GM18502 (cell line): Measurements from ENCODE around the gene MYCN.
"Not testable (repeated sequence)": the region's sequence is repeated elsewhere in the genome, so short reads cannot be mapped to it uniquely, and the experiment has no call there.

Experiments
- ATAC-seq: cut with Tn5 transposase; IDR thresholded peaks from one replicate; pipeline ENCODE4 v1.9.1; 2021; ENCODE audit warnings: mild to moderate bottlenecking; ENCODE audit not compliant: unreplicated experiment, poor library complexity

MYCN gene

DNA sequence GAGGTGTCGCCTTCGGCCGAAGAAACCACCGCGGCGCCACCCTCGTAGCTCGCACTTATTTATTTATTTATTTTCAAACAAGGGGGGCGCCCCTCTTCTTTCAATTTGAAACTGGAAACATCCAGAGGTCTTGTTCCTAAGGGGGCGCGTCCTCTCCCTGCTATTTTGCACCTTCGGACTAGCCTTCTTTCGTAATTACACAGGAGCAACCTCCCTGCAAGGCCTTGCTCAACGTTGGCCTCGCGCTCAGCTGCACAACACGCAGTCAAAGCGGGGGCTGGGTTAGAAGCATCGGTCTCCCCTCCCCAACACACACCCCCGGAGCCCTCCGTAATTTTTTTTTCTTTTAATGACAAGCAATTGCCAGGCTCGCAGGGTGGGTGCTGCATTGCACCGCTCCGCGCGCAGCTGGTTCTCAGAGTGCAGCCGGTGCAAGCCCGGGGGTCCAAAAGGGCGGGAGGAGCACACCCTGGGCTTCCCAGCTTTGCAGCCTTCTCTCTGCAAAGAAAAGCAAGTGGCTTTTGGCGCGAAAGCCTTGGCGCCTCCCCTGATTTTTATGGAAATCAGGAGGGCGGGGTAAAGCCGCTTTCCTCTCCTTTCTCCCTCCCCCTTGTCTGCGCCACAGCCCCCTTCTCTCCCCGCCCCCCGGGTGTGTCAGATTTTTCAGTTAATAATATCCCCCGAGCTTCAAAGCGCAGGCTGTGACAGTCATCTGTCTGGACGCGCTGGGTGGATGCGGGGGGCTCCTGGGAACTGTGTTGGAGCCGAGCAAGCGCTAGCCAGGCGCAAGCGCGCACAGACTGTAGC lies at the start of gene MYCN:
MYCN (plus strand) TSS at position 697 of the 807 bp plus-strand sequence. CDS start 1,515 bp downstream, outside the sequence.
- peak; percentile 26 for ATAC-seq

DNA sequence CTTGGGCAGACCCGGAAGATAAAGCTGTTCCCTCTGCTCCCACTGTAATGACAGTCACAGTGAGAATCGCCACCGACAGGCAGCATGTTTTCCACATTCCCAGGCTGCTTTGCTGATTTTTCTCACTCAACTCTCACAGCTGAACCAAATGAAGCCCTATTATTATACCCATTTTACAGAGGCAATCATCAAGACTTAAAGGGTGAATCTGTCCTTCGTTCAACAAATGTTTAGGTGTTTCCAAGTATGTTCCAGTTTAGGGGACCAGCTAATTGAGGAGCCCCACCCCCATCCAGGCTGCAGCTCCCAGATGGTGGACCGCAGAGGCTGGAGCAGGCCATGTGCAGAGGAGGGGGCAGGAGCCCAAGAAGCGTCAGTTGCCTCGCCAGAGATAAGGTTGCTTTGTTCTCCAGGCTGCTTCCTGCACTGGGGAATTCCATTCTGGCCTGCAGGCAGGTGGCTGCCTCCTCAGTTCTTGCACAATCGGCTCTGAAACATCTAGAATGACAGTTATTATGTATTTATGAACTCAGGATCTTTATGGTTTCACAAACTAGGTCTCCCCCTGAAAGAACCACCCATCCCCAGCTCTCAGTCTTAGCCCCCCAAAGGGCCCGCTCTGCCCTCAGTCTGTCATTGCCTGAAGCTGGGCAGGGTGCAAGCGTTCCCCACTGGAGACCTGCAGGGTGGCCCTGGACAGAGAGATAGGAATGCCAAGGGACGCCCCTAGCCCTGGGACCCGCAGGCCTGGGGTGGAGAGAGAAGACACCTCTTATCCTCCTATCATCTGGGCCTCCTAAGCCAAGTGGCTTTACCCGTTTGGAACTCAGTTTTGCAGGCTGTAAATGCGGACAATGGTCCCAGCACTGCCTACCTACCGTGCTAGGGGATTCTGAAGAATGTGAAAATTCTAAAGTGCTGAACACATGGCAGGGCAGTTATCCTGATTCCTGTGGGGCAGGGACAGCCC lies 49.1 kb upstream of the MYCN start:
- no peak for ATAC-seq

DNA sequence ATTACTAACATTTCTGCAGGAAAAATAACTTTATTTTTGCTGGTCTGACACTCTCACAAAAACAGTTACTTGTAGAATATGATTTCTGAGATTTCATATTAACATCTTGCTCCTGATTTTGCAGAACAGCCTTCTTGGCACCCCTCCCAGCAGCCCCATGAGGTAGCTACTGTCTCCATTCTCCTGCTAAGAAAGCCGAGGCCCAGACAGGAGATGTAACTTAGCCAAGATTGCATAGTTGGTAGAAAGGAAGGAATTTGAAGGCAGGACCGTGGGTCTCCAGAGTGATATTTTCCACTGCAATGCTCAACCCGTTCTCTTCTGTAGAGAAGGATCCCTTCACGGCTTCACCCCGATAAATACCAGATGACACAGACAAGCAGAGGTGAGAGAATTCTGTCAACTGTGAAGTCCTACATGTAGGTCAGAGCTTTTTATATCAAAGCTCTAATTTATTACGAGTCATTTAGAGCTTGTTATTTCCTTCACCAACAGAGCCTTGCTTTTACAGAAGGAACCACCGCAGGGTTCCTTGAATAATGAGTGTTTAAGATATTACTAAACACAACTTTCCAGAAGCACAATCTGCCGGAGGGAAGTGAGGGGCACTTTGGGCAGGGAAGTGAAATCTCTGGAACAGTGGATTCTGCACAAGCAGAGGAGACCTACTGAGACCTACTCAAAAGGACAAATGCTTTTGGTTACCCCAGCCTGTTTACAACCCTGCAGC lies 48.0 kb upstream of the MYCN start:
- no peak for ATAC-seq

DNA sequence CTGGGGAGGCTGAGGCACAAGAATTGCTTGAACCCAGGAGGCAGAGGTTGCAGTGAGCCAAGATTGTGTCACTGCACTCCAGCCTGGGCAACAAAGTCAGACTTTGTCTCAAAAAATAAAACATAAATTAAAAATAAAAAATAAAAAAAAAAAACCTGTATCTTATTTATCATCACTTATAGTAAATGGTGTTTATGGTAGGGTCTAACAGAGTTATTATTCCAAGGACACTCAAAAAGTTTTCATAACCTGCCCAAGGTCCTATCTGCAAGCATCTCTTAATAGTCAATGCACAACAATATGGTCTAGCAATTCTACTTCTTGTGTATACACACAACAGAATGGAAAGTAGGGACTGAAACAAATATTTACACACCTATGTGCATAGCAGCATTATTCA lies 47.3 kb upstream of the MYCN start:
- ATAC-seq = no peak

DNA sequence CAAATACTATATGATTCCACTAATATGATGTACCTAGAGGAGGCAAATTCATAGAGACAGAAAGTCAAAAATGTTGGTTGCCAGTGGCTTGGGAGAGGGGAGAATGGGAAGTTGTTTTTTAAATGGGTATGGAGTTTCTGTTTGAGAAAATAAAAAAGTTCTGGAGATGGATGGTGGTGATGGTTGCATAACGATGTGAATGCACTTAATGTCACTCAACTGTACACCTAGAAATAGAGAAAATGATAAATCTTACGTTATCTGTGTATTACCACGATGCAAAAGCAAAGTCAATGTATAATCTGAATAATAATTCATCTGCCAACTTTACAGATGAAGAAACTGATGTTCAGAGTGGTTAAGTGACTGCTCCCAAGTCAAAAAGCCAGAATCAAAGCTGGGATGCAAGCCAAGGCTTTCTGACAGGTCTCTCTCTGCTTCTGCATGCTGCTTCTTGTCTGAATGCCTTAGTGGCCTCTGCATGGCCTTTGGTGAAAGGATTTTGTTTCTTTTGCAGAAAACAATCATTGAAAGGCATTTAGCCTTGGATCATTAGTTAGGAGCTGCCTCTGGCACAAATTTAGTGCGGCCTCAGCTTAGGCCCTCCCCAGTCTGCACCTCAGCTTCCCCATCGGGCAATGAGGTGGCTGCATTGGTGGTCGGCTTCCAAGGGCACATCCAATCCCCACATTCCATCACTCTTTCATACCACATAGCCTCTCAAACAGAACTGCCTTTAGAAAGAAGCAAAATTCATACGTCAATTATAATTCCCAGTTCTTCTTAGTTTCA lies 46.5 kb upstream of the MYCN start:
- ATAC-seq = no peak

DNA sequence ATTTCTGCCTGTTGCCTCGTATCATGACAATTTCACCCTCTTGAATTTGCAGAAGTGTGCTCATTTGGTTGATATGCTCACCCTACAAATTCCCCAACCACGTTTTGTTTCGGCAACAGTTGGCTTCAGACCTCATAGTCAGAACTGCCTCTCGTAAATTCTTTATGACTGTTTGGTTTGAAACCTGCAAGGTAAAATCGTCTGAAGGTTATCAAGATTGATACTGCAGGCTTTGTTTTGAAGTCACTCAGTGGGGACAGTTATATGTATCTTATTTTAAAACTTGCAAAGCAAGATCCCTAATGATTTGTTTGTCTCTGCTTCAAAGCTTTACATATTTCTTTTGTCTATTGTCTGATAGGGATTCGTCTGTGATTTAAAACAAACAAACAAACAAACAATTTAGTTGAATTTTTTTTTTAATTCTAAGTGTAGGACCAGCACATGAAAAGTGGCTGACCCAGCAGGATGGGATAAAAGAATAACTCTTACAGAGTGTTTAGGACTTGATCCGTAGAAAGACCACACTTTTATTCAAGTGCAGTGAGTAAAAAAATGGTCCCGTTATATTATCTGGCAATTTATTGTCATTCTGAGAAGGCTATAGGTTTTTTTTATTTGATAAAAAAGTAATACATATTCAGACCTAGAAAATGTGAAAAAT lies 45.7 kb upstream of the MYCN start:
- ATAC-seq = no peak

DNA sequence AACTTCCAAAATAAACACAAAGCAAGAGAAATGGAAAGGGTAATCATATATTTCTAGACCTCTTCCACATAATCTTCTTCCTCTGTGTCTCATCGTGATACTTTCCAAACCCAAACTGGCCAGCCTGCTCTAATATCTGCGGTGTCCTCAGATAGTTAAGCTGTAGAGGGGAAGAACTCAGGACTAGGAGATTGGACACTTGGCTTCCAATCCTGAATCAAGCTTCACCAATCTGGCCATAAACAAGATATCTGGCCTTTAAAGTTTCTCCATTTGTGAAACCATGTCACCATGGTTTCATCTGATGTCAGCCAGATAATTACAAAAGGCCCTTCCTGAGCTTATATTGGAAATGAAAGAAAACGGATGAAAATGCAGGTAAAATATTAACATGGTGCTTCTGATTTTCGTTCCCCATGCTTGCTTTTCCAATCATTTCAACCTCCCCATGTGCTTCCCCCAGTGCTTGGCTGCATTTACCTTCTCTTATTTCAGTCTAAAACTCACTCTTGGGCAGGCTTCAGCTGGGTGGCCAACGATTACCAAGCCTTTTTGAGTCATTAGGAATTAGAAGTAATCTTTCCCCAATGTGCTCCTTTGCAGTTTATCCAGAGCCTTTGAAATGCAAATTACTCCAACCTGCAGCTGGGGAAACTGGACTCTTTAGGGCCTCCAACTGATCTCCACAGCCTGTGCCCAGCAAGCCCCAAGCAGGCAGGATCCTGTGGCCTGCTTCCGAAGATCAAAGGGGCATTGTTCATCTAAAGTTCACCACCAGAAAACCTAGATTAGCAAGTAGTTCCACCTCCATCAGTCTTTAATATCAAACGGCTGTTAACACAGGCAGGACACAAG lies 44.5 kb upstream of the MYCN start:
- ATAC-seq = no peak

DNA sequence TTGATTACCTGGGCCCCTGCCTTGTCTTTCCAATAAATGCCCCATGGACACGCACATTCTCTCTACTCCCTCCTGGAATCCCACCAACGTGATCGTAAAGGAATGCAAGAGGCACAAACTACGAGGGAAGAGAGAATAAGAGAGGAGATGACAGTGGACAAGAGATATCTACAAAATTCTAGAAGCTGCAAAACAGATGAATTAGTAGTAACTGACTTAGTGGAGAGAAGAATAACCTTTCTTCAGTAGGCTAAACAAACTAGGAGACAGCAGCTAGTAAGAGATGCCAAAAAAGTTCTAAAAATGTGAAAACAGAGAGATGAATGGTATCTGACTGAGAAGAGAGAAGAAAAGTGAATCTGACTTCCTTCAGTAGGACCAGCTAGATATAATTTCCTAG lies 43.5 kb upstream of the MYCN start:
- no peak for ATAC-seq

DNA sequence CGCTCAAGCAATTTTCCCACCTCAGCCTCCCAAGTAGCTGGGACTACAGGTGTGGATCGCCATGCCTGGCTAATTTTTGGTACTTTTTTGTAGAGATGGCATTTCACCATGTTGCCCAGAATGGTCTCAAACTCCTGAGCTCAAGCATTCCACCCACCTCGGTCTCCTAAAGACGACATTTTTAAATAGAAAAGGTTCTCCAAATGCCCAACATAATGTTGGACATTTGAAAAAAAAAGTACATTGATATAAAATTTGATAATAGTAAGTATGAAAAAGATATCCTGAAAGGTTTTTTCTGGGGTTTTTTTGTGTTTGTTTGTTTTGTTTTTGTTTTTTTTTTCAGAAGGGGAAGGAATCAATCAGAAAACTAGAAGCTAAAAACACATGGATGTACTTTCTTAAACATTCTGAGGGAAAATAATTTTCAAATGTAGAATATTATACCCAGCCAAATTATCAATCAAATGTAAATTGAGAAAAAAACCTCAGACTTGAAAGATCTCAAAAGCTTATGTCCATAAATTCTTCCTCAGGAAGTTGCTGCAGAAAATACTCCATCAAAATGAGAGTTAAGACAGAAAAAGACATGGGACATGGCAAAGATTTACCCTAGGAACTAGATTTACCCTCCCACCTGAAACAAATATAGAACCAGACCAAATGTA lies 42.8 kb upstream of the MYCN start:
- ATAC-seq = no peak

DNA sequence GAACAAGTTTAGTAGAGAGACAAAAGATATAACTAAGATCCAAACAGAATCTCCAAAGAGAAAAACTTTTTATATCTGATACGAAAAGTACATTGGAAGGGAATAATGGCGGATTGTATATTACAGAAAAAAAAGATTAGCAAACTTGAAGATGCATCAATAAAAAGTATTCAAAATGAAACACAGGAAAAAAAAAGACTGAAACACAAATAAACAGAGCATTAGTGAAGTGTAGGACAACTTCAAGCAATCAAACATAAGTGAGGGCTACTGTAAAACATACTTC lies 41.1 kb upstream of the MYCN start:
- ATAC-seq = no peak

DNA sequence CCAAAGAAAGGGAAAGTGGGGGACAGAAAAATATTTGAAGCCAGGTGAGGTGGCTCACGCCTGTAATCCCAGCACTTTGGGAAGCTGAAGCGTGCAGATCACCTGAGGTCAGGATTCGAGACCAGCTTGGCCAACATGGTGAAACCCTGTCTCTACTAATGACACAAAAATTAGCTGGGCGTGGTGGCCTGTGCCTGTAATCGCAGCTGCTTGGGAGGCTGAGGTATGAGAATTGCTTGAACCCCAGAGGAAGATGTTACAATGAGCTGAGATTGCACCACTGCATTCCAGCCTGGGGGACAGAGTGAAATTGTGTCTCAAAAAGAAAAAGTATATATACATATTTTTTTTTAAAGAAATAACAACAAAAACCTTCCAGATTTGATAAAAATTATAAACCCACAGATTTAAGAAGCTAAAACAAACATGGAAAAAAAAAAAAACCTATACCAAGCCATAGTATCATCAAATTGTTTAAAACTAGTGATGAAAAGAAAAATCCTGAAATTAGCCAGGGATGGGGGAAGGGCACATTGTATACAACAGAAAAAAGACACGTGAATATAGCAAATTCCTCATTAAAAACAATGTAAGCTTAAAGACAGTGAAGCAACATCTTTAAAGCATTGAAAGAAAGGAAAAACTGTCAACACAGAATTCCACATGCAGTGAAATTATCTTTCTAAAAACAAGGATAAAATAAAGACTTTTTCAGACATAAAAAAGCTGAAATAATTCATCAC lies 40.4 kb upstream of the MYCN start:
- no peak for ATAC-seq

DNA sequence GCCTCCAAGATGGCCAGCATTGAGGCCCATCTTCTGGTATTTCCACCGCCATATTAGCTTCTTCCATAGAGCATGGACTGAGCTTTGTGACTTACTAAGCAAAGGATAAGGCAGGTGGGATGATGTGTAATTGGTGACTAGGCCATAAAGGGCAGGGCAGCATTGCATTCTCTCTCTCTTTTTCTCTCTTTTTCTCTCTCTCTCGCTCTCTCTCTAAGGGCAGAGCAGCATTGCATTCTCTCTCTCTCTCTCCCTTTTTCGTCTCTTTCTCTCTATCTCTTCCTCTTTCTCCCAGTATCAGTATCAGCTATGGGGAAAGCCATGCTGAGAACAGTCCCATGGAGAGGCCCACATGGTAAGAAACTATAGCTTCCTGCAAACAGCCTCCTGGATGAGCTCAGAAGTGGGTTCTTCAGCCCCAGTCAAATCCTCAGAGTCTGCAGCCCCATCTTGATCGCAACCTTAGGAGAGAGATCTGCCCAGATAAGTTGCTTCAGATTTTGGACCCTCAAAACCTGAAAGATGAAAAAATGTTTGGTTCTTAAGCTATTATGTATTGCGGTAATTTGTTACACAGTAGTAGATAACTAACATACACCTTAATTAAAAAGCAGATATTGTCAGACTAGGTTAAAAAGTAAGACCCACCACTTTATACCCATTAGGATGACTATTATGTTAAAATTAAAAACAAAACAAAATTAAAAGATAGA lies 39.1 kb upstream of the MYCN start:
- ATAC-seq = no peak

DNA sequence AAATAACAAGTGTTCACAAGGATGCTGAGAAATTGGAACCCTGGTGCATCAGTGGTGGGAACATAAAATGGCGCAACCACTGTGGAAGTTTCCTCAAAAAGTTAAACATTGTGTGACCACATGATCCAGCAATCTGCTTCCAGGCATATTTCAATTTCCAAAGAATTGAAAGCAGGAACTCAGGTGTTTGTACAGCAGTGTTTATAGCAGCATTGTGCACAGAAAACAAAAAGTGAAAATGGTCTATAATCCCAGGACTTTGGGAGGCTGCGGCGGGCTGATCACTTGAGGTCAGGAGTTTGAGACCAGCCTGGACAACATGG lies 38.6 kb upstream of the MYCN start:
- no peak for ATAC-seq

DNA sequence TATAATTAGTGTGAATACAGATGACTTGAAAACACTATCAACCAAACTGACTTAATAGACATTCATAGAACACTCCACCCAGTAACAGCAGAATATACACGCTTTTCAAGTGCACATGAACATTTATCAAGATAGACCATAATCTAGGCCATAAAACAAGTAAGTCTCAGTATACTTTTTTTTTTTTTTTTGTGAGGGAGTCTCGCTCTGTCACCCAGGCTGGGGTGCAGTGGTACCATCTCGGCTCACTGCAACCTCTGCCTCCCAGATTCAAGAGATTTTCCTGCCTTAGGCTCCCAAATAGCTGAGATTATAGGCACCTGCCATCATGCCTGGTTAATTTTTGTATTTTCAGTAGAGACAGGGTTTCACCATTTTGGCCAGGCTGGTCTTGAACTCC lies 36.4 kb upstream of the MYCN start:
- ATAC-seq = not testable (repeated sequence)

DNA sequence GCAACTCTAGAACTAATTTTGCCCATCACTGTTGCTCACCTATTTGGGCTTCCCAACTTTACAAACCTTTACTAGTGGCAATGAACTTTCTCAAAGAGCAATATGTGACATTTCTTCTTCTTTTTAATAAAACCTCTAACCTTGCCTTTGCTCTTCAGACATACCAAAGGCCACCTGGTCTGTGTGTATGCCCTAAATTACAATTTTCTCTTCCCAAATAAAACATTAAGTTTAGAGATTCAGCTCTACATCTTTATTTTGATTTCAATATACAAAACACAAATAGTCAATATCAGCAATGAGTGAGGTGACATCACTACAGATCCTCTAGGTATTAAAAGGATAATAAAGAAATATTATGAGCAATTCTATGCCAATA lies 35.1 kb upstream of the MYCN start:
- ATAC-seq = no peak

DNA sequence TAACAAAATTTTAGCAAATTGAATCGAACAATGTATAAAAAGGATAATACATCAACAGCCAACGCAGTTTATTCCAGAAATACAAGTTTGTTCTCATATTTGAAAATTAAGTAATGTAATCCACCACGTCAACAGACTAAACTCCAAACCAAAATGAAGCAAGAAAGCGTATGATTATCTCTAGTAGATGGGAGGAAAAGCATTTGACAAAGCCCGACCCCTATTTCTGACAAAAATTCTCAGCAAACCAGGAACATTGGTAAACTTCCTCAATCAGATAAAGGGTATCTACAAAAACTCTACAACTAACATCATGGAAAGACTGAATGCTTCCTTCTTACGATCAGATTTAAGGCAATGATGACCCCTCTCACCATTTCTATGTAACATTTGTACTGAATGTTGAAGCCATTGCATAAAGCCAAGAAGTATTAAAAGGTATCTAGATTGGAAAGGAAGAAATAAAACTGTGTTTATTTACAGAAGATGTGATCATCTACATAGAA lies 34.3 kb upstream of the MYCN start:
- no peak for ATAC-seq

DNA sequence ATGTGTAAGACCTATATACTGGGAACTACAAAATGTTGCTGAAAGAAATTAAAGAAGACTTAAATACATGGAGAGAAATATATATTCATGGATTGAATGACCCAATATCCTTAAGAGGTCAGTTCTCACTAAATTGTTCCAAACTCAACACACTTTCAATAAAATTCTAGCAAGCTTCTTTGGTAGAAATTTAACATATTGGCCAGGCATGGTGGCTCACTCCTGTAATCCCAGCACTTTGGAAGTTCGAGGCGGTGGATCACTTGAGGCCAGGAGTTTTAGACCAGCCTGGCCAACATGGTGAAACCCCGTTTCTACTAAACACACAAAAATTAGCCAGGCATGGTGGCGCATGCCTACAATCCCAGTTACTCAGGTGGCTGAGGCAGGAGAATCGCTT lies 33.6 kb upstream of the MYCN start:
- no peak for ATAC-seq
